Activated CD8-positive, alpha-beta memory T cell treated with anti-CD3 and anti-CD28 coated beads, Interleukin-2, amount 50 U/mL, for 1 hour (primary cell): ENCODE results near the gene SLC35F4.
"Not testable (repeated sequence)": the region's sequence is repeated elsewhere in the genome, so short reads cannot be mapped to it uniquely, and the experiment has no call there.

Experiments used
- DNase-seq: peaks from one replicate; pipeline ENCODE4 v3.0.0-alpha.2; 2020; ENCODE audit errors: extremely low read depth

The SLC35F4 gene

GRCh38 chr14:57797160-57797559 lies 68.7 kb downstream of the SLC35F4 start:
- no peak for DNase-seq

- no peak for DNase-seq
Measured at GRCh38 chr14:57796556-57796955, 69.3 kb downstream of the SLC35F4 start.

- DNase-seq: no peak
Measured at GRCh38 chr14:57785058-57785457, 80.8 kb downstream of the SLC35F4 start.

GRCh38 chr14:57771801-57772200 lies 94.1 kb downstream of the SLC35F4 start:
- no peak for DNase-seq

GRCh38 chr14:57769863-57770523 lies 95.9 kb downstream of the SLC35F4 start:
- no peak for DNase-seq

GRCh38 chr14:57761800-57762199 lies 104.1 kb downstream of the SLC35F4 start:
- DNase-seq: no peak

- DNase-seq: no peak
Measured at GRCh38 chr14:57760896-57761295, 105.0 kb downstream of the SLC35F4 start.

- DNase-seq: no peak
Measured at GRCh38 chr14:57755018-57755521, 110.8 kb downstream of the SLC35F4 start.

GRCh38 chr14:57754527-57754926 lies 111.4 kb downstream of the SLC35F4 start:
- no peak for DNase-seq

GRCh38 chr14:57753821-57754220 lies 112.1 kb downstream of the SLC35F4 start:
- DNase-seq: no peak

- not testable (repeated sequence) for DNase-seq
Measured at GRCh38 chr14:57752142-57752695, 113.7 kb downstream of the SLC35F4 start.

- DNase-seq: no peak
Measured at GRCh38 chr14:57751400-57751799, 114.5 kb downstream of the SLC35F4 start.

GRCh38 chr14:57749267-57749666 lies 116.6 kb downstream of the SLC35F4 start:
- DNase-seq: no peak

GRCh38 chr14:57748279-57748678 lies 117.6 kb downstream of the SLC35F4 start:
- DNase-seq: no peak

- no peak for DNase-seq
Measured at GRCh38 chr14:57747036-57747435, 118.9 kb downstream of the SLC35F4 start.

GRCh38 chr14:57746563-57746962 lies 119.3 kb downstream of the SLC35F4 start:
- DNase-seq: no peak

GRCh38 chr14:57739516-57739915 lies 126.4 kb downstream of the SLC35F4 start:
- no peak for DNase-seq

GRCh38 chr14:57737598-57737997 lies 128.3 kb downstream of the SLC35F4 start:
- no peak for DNase-seq

- no peak for DNase-seq
Measured at GRCh38 chr14:57736391-57736790, 129.5 kb downstream of the SLC35F4 start.

- no peak for DNase-seq
Measured at GRCh38 chr14:57735276-57735675, 130.6 kb downstream of the SLC35F4 start.

- no peak for DNase-seq
Measured at GRCh38 chr14:57732463-57733285, 133.2 kb downstream of the SLC35F4 start.
